GM06990 (cell line): ENCODE measurements around the gene CHST11.
A peak's percentile ranks its signal among the peaks of the same experiment; 100 is the strongest.

Experiments
- DNase-seq: peaks from one replicate; pipeline ENCODE4 v3.0.0-alpha.2; 2011; ENCODE audit not compliant: insufficient read length; ENCODE audit errors: extremely low read depth
- H3K27me3 ChIP-seq: replicated peaks from 2 replicates; pipeline ENCODE4 v1.6.0; 2011; ENCODE audit warnings: low read length; ENCODE audit not compliant: control insufficient read depth, insufficient read depth
- H3K36me3 ChIP-seq: 2 replicates; pipeline ENCODE4 v1.5.1; 2011; ENCODE audit warnings: low read length; ENCODE audit not compliant: control insufficient read depth, insufficient read depth
- H3K4me3 ChIP-seq: replicated peaks from 2 replicates; pipeline ENCODE4 v1.5.1; 2011; ENCODE audit warnings: low read depth, mild to moderate bottlenecking, control low read depth, low read length
- CTCF ChIP-seq: IDR thresholded peaks from 2 replicates; pipeline ENCODE4 v1.5.1; 2011; ENCODE audit warnings: low read length, control low read depth, mild to moderate bottlenecking, inconsistent platforms; ENCODE audit not compliant: insufficient read depth, poor library complexity, severe bottlenecking

CHST11 gene

DNA sequence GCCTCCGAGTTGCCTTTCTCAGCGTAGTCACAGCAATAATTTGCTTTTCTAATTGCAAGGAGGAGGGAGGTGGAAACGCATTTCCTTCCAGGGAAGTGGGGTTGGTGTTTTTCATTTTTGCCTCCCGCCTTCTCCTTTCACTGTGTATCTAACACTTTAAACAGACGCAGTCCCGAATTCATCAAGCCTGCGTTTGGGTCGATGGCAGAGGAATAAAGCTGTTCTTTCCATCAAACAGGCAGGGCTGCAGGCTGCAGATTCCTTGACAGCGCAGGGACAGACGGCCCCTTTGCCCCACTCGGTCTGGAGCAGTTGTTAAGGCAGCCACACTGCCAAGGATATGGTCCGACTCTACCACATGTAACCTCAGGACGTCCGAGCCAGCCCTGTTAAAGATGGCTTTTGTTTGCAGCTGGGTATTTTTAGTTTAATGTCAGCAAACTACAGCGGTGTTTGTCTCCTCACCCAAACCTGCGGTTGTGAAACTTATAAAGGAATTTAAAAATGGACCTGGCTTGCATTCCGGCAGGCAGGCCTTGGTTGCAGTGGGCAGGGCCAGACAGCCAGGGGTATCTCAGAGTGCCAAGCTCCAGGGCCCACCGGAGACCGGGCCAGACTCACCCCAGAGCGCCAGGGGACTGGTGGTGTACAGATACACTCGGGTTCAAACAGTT, 2.1 kb downstream of the CHST11 start:
- Histone ChIP-seq H3K4me3 (peak overlapping the region; percentile 94), H3K27me3 (no peaks in the 10 kb centered on the region), H3K36me3 (no peaks in the 10 kb centered on the region)
- peak; percentile 55 for DNase-seq
- no peak for TF ChIP-seq CTCF

DNA sequence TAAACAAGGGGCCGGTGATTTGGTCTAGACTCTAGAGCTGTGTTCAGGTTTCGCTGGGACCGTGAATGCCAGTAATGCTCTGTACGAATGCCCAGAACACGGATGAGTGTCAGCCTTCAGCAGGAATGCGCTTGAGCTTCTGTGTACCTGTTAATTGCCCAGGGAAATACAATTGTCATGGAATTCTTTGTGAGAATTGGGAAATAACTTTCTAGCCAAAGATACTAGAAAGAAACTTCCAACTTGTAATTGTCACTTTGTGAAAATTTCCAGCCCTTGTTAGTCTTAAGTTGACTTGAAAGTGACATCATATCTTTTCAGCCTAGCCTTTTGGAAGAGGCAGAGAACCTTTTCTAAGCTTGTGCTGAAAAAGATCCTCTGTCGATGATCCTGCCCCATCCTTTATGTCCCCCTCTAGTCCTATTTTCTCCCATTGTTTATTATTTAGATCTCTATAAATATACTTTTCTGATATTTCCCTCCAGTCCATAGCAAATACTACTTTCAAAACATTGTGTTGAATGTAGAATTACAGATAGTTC, 2.7 kb downstream of the CHST11 start:
- Histone ChIP-seq H3K4me3 (peak overlapping the region; percentile 94), H3K36me3 (no peaks in the 10 kb centered on the region)

DNA sequence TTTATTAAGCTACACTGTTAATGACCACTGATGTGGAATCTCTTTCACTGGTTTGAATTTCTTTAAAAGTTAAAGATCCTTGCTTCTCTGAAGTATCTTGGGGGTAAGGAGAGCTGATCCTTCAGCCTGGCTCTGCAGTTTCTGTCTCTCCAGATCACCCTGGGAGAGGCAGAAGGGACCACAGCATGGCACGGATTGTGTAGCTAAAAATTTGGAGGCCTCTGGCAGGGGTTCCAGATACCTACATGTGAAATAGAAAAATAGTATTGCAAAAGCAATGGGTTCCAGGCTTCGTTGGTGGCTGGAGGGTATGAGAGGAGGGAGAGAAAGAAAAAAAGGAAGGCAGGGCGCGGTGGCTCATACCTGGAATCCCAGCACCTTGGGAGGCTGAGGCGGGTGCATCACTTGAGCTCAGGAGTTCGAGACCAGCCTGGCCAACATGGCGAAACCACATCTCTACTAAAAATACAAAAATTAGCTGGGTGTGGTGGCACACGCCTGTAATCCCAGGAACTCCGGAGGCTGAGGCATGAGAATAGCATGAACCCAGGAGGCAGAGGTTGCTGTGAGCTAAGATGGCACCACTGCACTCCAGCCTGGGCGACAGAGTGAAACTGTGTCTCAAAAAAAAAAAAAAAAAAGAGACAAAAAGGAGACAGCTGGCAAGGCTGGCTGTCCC, 3.4 kb downstream of the CHST11 start:
- no peak for DNase-seq
- H3K27me3 ChIP-seq, result no peaks in the 10 kb centered on the region
- TF ChIP-seq CTCF, result no peak
- H3K36me3 ChIP-seq, result no peaks in the 10 kb centered on the region
- peak overlapping the region; percentile 94 for H3K4me3 ChIP-seq

More for the DNA sequence above, 2.7 kb downstream of the CHST11 start:
- no peaks in the 10 kb centered on the region for H3K27me3 ChIP-seq
- no peak for TF ChIP-seq CTCF
- no peak for DNase-seq

GRCh38 chr12:104460973-104461698, 4.4 kb downstream of the CHST11 start:
- Histone ChIP-seq H3K27me3 (no peaks in the 10 kb centered on the region), H3K4me3 (peak overlapping the region; percentile 94), H3K36me3 (no peaks in the 10 kb centered on the region)
- DNase-seq, result no peak
- no peak for TF ChIP-seq CTCF

DNA sequence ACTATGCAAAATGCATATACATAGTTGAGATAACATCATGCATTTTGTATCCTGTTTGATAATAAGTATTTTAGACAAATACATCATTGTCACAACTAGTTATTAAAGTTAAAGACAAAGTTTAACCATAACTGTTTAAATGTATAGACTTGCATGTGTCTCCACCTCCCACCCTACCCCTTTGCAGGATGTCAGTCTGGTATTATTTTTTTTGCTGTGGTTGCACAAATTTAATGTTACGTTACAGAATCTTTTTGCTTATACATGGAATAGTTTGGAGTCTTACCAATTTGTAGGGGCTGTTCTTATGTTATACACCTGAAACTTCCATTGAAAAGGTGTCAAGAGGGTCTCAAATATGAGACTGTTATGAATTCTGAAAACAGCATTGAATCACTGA, 5.6 kb downstream of the CHST11 start:
- Histone ChIP-seq H3K27me3 (no peaks in the 10 kb centered on the region), H3K36me3 (no peaks in the 10 kb centered on the region), H3K4me3 (no peak overlapping the region)
- no peak for DNase-seq
- no peak for TF ChIP-seq CTCF
